Peyer's patch (tissue), 4 donors: ENCODE data around the gene ASPG.

Source experiments
- POLR2A ChIP-seq, 2 donors: fragments of 450-650 bp; IDR thresholded peaks; one replicate each; pipeline ENCODE4 v1.5.1; 2017; ENCODE audit warnings: antibody characterized with exemption in 2 of 2, mild to moderate bottlenecking in 2 of 2, moderate library complexity in 2 of 2
- TF ChIP-seq, protein P1 (sequence below), 6 experiments: fragments of 450-650 bp in 4 of 6; fragments of 200-600 bp in 2 of 6; sonication (generic) in 1 of 6; IDR thresholded peaks; one replicate each; pipeline ENCODE4 v1.5.1; 2017 to 2019; ENCODE audit warnings: antibody characterized with exemption in 6 of 6, mild to moderate bottlenecking in 3 of 6, moderate library complexity in 1 of 6

DNA sequence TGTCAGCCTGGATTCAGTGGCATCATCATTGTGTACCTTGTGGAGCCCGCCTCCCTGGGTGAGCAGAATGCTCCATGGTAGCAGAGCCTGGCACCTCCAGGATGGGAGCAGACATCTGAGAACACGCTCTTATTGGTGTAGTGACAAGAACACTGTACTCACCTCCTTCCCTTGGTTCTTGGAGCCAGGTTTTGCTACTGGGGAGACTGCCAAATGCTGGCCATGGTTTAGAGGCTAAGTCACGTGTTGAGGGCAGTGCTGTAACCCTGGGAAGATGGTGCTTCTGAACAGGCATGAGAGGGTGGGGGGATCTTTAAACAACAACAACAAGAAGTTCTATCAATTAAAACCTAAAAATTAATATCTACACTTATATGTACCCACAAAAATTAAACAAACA, 47.6 kb upstream of the ASPG start:
- TF ChIP-seq, protein P1, sequence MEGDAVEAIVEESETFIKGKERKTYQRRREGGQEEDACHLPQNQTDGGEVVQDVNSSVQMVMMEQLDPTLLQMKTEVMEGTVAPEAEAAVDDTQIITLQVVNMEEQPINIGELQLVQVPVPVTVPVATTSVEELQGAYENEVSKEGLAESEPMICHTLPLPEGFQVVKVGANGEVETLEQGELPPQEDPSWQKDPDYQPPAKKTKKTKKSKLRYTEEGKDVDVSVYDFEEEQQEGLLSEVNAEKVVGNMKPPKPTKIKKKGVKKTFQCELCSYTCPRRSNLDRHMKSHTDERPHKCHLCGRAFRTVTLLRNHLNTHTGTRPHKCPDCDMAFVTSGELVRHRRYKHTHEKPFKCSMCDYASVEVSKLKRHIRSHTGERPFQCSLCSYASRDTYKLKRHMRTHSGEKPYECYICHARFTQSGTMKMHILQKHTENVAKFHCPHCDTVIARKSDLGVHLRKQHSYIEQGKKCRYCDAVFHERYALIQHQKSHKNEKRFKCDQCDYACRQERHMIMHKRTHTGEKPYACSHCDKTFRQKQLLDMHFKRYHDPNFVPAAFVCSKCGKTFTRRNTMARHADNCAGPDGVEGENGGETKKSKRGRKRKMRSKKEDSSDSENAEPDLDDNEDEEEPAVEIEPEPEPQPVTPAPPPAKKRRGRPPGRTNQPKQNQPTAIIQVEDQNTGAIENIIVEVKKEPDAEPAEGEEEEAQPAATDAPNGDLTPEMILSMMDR (IDR thresholded peaks at IDR 0.05), result no peak
- no peak for TF ChIP-seq POLR2A (IDR thresholded peaks at IDR 0.05)
